ENCODE data around the gene EBNA1BP2. TPM values are rescaled to one million over a fixed set of nuclear protein-coding genes. Genes with fewer than 3 reads are reported as not detected.
A peak's percentile ranks its signal among the peaks of the same experiment; 100 is the strongest.
"Not testable (repeated sequence)": the region's sequence is repeated elsewhere in the genome, so short reads cannot be mapped to it uniquely, and the experiment has no call there.

The EBNA1BP2 gene, protein sequence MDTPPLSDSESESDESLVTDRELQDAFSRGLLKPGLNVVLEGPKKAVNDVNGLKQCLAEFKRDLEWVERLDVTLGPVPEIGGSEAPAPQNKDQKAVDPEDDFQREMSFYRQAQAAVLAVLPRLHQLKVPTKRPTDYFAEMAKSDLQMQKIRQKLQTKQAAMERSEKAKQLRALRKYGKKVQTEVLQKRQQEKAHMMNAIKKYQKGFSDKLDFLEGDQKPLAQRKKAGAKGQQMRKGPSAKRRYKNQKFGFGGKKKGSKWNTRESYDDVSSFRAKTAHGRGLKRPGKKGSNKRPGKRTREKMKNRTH
- 28.4 TPM for total RNA-seq
- long read RNA-seq, transcript EBNA1BP2-201 (9 exons, 1,322 nt): major isoform, 26 of 29 reads
- long read RNA-seq, partial matches to known transcripts: 1 of 29 reads
- long read RNA-seq, other reads (novel, unspliced or antisense): 2 of 29 reads

DNA sequence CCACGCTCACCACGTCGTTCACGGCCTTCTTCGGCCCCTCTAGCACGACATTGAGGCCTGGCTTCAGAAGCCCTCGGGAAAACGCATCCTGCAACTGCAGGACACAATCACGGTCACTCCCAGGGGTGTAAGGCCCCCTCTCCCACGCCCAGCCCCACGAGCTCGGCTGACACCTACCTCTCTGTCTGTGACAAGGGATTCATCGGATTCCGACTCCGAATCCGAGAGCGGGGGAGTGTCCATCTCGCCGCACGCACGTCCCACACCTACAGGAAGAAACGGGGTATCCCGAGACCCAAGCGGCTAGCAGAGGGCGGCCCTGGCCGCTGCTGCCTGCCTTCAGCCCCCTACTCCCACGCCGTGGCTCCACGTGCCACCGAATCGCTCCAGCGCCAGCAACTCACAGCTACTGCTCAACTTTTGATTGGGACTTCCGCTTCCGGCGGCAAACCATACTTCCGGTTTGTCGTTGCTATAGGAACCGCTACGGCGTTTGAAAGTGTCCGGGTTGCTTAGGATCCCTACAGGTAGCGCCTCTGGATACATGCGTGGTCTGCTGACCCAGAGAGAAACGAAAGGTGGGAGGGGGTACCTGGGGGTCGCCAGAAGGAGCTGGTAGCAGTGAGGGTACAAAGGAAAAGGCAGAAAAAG is at the start of gene EBNA1BP2, which contains the start of gene CFAP57:
Gene EBNA1BP2, minus strand, starts transcription at position 415 of the 651 bp plus-strand sequence. Its CDS starts 172 bp downstream, at position 243.
Gene CFAP57, plus strand, starts transcription at position 455 of the 651 bp plus-strand sequence. CDS start 424 bp downstream, outside the sequence.
- ATAC-seq (ENCODE audit: poor library complexity): peak; percentile 97
- intact Hi-C loops (cut with DNase I): no loop called here

DNA sequence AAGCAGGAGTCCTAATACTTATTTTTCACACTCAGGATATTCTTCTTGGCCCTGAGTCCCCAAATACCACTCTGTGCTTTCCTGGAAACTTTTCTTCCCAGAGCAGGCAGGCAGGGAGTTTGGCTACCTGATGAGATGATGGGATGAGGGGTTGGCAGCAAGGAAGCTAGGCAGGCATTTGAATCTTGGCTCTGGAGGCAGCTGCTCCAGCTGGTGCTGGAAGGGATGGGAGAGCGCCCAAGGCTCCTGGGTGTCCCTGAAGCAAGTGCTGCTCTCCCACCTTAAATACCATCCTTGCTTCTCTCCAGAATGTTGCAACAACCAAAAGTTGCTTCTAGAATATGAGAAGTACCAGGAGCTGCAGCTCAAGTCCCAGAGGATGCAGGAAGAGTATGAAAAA is 49.7 kb upstream of the EBNA1BP2 start:
- ATAC-seq (ENCODE audit: poor library complexity): no peak
- intact Hi-C loops (cut with DNase I): no loop called here
- no peak for DNase-seq

More for the DNA sequence above, at the start of gene EBNA1BP2, which contains the start of gene CFAP57:
- DNase-seq: peak; percentile 92

DNA sequence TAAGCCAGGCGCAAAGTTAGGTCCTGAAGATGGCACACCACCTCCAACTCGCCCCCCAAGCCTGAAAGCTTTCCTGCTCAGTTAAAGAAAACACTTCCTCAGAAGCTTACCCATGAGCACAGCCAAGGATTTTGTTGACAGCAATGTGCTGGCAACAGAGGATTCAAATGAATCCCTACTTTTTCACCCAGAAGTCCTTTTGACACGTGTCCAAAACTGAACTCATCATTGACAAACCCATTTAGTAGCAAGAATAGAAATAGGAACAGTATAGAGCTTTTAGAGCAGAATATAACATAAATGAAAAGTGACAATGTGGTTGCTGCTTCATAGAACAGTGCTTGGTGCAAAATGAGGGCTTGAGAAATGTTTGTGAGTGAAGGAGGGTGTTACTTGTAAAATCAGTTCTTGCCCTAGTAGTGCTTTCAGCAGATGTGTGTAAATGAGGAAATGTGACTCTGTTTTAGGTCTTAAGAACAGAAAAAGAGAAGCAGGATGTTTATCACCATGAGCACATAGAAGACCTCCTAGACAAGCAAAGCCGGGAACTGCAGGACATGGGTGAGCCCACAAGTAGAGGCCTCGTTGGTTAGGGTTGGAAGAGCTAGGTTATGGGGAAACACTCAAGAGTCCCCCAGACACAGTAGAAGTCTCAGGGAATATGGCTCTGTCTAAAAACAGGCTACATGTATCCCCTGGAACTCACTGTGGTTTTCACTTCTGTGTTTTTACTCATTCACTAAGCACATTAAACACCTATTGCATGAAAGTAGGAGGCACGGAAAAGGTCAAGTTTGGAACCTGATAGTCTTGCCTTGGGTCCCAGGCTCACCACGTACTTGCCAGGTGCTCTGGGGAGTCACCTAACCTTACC is 49.1 kb upstream of the EBNA1BP2 start:
- intact Hi-C loops (cut with DNase I): no loop called here
- ATAC-seq (ENCODE audit: poor library complexity): no peak
- DNase-seq: no peak

DNA sequence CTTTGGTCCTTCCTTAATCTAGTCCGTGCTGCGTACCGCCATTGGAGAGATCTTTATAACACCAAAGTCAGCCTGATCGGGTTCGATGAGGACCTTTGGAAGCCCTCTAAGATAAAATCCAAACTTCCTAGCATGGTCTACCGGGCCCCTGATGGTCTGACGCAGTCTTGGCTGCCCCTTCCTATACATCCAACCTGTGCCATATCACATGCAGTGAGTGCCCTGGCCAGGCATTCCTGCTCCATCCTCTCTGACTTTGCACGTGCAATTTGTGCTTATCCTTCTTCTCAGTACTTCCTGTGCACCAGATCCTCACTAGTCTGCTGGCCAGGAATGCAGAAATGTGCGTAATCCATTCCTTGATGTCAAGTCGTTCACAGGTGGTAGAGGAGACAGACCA is 45.7 kb upstream of the EBNA1BP2 start:
- ATAC-seq (ENCODE audit: poor library complexity) (no peak), DNase-seq (no peak)
- intact Hi-C loops (cut with DNase I): no loop called here

DNA sequence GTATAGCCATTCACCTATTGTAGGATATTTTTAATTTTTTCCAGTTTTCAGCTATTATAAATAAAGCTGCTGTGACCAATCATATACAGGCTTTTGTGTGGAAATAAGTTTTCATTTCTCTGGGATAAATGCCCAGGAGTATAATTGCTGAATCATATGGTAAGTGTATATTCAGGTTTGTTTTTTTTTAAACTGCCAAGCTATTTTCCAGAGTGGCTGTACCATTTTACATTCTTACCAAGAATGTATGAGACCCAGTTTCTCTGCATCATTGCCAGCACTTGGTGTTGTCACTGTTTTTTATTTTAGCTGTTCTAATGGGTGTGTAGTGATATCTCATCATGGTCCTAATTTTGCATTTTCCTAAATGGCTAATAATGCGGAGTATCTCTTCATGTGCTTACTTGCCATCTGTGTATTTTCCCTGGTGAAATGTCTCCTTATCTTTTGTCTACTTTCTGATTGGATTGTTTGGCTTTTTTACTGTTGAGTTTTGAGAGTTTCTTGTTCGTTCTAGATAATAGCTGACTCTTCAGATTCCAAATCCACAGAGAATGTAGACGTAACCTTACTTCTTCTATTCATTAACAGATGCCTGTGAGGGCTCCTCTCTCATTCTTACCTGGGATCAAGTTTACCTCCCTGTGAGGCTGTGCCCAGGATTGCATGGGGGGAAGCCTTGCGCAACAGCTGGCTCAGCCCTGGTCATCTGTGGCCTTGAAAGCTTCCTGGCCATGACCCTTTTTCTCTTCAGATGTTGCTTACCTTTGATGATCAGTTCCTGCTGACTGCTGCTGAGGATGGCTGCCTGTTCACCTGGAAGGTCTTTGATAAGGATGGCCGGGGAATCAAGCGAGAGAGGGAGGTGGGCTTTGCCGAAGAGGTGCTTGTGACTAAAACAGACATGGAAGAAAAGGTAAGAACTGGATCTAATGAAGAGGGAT is 42.7 kb upstream of the EBNA1BP2 start:
- no peak for DNase-seq
- intact Hi-C loops (cut with DNase I): no loop called here
- ATAC-seq (ENCODE audit: poor library complexity): no peak

DNA sequence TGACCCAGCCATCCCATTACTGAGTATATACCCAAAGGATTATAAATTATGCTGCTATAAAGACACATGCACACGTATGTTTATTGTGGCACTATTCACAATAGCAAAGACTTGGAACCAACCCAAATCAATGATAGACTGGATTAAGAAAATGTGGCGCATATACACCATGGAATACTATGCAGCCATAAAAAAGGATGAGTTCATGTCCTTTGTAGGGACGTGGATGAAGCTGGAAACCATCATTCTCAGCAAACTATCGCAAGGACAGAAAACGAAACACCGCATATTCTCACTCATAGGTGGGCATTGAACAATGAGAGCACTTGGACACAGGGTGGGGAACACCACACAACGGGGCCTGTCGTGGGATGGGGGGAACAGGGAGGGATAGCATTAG is 36.2 kb upstream of the EBNA1BP2 start:
- intact Hi-C loops (cut with DNase I); ATAC-seq (ENCODE audit: poor library complexity); DNase-seq: not testable (repeated sequence)

DNA sequence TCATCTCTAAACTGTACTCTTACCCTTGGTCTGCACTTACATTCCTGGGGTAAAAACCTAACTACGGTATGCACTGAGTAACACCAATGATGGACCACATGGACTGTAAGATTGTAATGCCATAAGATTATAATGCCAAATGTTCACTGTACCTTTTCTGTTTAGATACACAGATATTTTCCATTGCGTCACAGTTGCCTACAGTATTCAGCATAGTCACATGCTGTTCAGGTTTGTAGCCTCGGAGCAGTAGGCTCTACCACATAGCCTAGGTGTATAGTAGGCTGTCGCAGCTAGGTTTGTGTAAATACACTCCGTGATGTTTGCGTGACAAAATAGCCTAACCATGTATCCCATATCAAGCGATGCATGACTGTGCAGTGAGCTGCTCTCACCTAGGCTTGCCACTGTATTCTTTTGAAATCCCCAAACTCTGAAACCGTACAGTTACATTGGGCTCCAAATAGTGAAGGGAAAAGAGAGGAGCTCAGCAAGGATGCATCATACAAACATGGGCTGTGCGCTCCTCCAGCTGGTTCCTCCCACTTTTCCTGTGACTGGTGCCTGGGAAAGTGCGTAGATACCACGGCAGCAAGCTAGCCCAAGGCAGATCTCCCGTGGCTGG is 35.3 kb upstream of the EBNA1BP2 start:
- DNase-seq: no peak
- intact Hi-C loops (cut with DNase I): no loop called here

DNA sequence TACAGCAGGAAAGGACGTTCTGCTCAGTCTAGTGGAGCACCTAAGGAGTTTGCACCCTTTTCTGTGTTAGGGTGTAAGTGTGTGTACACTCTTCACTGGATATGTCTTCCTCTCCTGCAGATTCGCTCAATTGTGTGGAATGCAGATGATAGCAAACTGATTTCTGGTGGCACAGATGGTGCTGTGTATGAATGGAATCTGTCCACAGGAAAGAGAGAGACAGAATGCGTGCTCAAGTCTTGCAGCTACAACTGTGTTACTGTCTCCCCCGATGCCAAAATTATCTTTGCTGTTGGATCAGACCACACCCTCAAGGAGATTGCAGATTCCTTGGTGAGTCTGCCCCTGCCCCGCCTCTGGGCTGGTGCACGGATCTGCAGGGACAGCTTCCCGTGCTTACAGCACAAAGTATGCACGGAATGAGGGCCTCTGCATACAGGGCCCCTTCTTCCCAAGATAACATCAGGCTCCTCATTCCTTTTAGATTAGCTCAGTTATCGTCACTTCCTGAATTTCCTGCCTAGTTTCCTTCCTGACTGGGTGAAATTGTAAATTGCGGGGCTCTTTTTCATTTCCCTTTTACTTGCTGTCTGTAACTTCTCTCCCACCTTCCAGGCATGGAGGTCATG is 34.6 kb upstream of the EBNA1BP2 start:
- DNase-seq: no peak
- peak; percentile 76 for ATAC-seq (ENCODE audit: poor library complexity)
- intact Hi-C loops (cut with DNase I): no loop called here

More for the DNA sequence above, 35.3 kb upstream of the EBNA1BP2 start:
- ATAC-seq (ENCODE audit: poor library complexity): no peak

DNA sequence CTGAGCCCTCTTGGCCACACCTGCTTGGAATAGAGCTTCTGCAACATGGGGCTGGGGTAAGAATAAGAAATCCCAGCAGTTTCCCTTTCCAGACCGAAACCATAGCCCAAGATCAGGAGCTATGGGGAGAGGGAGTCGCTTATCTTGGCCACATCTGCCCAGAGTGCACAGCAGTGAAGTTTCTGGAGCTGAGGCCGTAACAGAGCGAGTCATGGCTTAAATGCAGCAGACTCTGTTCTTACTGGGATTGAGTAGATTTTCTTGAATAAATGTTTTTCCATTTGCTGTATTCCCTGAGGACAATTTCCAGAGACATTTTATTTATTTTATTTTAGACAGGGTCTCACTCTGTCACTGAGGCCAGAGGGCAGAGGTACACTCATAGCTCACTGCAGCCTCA is 33.6 kb upstream of the EBNA1BP2 start:
- intact Hi-C loops (cut with DNase I): no loop called here
- ATAC-seq (ENCODE audit: poor library complexity): no peak

DNA sequence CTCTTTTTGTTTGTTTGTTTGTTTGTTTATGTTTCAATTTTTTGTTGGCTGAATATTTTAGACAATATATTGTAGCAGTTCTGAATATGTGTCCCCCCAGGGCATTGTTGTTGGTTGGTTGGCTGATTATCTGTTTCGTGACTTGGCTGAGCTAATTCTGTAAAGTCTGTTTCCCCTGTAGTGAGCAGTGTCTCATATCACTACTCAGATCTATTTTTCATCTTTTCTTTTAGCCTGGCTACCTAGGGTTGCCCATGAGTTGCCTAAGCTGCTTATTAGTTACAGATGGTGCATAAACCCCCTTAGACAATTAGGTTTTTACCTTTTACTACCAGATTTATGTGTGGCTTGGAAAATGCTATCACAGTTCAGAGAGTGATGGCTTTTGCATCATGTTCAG is 32.3 kb upstream of the EBNA1BP2 start:
- ATAC-seq (ENCODE audit: poor library complexity): no peak
- no peak for DNase-seq
- intact Hi-C loops (cut with DNase I): no loop called here

More for the DNA sequence above, 33.6 kb upstream of the EBNA1BP2 start:
- no peak for DNase-seq

DNA sequence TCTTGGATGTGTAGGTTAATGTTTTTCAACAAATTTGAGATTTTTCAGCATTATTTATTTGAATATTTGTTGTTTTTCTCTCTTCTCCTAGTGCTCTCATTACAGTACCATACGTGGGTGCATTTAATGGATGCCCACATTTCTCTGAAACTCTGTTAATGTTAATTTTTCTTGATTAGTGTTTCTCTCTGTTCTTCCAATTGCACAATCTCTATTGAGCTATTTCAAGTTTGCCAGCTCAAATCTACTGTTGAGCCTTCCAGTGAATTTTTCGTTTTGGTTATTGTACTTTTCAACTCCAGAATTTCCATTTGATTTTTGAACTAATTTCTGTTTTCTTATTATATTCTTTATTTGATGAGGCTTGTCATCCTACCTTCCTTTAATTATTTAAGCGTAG is 31.8 kb upstream of the EBNA1BP2 start:
- ATAC-seq (ENCODE audit: poor library complexity): no peak
- intact Hi-C loops (cut with DNase I): no loop called here
- DNase-seq: no peak

DNA sequence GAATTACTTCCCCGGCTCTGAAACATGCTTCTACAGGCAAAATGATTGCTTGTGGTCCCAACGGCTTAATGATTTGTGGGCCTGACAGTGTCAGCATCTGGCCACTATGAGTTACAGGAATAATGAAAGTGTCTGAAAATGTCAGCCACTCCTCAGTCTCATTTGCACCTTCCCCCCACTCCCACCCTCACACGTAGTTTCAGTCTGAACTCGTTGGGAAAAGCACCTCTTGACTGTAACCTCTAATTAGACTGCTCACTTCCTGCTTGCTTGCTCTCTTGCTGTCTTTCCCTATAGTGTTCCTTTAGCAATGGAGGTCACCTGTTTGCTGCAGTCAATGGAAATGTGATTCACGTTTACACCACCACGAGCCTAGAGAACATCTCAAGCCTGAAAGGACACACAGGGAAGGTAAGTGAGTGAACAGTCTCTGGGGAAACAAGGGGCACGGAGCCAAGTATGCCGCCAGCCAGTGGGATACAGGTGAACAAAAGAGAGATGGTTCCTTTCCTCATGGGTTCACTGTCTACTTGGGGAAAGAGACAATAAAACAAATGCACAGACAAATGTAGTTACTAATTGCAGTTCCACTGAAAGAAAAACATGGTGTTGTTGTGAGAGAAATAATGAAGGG is 27.1 kb upstream of the EBNA1BP2 start:
- intact Hi-C loops (cut with DNase I): no loop called here
- DNase-seq: no peak
- no peak for ATAC-seq (ENCODE audit: poor library complexity)

DNA sequence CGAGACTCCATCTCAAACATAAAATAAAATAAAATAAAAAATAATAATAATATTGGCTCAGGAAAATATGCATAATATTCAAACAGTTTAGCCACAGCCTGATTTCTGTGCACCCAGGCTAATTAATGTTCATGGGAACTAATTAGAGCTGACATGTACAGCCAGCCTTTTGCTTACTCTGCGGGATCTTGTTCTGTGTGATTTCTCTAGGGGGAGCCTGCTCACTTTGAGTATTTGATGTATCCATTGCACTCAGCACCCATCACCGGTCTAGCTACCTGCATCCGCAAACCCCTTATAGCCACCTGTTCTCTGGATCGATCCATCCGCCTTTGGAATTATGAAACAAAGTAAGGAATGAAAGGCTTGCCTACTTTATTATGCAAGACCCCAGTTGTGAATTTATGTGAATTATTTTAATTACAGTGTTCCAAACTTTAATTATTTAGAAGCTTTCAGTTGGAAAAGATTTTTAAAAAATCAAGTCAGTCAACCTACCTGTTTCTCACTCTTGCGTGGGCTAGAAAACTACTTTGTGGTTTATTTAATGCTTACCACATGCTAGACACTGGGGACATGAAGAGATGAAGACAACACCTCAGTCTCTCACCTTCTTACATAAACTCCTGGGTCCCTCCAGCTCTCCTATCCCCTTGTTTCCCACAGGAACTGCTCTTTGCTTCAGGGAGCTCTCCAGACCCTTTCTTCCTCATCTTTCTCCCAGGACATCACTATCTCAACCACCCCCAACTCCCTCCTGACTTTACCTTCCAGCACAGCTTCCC is 25.4 kb upstream of the EBNA1BP2 start:
- intact Hi-C loops (cut with DNase I): no loop called here
- ATAC-seq (ENCODE audit: poor library complexity): no peak
- no peak for DNase-seq

DNA sequence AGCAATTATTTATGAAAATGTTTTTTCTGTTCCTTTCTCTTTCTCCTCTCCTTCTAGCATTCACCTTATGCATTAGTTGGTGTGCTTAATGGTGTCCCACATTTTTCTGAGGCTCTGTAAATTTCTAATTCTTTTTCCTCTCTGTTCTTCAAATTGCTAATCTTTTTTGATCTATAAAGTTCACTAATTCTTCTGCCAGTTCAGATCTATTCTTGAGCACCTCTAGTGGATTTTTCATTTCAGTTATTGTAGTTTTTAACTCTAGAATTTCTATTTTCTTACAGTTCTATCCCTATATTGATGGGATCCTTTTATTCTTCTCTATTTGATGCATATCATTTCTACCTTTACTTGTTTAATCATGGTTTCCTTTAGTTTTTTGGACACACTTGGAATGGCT is 22.4 kb upstream of the EBNA1BP2 start:
- intact Hi-C loops (cut with DNase I): no loop called here
- no peak for ATAC-seq (ENCODE audit: poor library complexity)
- DNase-seq: no peak

DNA sequence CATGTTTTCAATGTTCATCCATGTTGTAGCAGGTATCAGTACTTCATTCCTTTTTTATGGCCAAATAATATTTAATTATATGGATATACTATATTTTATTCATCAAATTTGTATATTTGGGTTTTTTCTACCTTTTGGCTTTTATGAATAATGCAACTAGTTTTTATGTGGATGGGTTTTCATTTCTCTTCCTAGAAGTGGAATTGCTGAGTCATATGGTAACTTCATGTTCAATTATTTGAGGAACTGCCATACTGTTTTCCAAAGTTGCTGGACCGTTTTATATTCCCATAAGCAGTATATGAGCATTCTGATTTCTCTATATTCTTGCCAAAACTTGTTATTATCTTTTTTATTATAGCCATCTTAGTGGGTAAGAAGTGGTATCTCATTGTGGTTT is 16.0 kb upstream of the EBNA1BP2 start:
- DNase-seq (no peak), ATAC-seq (ENCODE audit: poor library complexity) (no peak)
- intact Hi-C loops (cut with DNase I): no loop called here

DNA sequence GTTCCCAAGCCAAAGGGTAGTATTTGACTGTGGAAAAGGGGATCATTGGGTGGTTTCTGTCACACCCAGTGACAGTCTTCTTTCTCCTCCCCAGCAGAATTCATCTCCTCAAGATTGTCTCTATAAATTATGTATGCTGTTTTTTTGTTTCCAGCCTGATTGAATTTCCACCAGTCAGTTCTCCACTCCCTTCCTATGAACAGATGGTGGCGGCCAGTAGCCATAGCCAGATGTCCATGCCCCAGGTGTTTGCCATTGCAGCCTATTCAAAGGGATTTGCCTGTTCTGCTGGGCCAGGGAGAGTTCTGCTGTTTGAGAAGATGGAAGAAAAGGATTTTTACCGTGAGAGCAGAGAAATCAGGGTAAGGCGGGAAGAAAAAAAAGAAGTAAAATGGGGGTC is 12.9 kb upstream of the EBNA1BP2 start:
- intact Hi-C loops (cut with DNase I): no loop called here
- no peak for DNase-seq
- no peak for ATAC-seq (ENCODE audit: poor library complexity)

Measured in Right ventricle myocardium superior (tissue), 1 donor.